ENCODE measurements around the gene PLPP6. TPM values are rescaled to one million over a fixed set of nuclear protein-coding genes. Genes with fewer than 3 reads are reported as not detected.

PLPP6 gene
- total RNA-seq, result 1 to 10 TPM; 3.0 to 3.6 (median 3.1) TPM

GRCh38 chr9:4662108-4662988 is at the start of gene PLPP6:
TSS of gene PLPP6 (plus strand) at chr9:4662294. CDS start at chr9:4662376, 82 bp downstream.
- peaks cover 55% of the 10 kb centered on the region for H3K4me1 Mint-ChIP-seq (ENCODE audit: low read depth)
- H3K36me3 Mint-ChIP-seq (ENCODE audit: insufficient read depth), result peaks cover 2% of the 10 kb centered on the region
- DNase-seq (peak; percentile 56), ATAC-seq (peak; percentile 81 to 85)
- no peaks in the 10 kb centered on the region for H3K27me3 Mint-ChIP-seq (ENCODE audit: low read depth)
- H3K4me3 Mint-ChIP-seq, result peak within 1 kb of the TSS; percentile 96
- no peaks in the 10 kb centered on the region for H3K9me3 Mint-ChIP-seq

- Mint-ChIP-seq H3K9me3 (peaks cover 4% of the 10 kb centered on the region), H3K36me3 (ENCODE audit: insufficient read depth) (no peaks in the 10 kb centered on the region), H3K4me3 (no peak overlapping the region), H3K27me3 (ENCODE audit: low read depth) (peaks cover 2% of the 10 kb centered on the region), H3K4me1 (ENCODE audit: low read depth) (peaks cover 12% of the 10 kb centered on the region)
- no peak for ATAC-seq
- no peak for DNase-seq
These were observed 47.5 kb upstream of the PLPP6 start for GRCh38 chr9:4614627-4615026.

DNA sequence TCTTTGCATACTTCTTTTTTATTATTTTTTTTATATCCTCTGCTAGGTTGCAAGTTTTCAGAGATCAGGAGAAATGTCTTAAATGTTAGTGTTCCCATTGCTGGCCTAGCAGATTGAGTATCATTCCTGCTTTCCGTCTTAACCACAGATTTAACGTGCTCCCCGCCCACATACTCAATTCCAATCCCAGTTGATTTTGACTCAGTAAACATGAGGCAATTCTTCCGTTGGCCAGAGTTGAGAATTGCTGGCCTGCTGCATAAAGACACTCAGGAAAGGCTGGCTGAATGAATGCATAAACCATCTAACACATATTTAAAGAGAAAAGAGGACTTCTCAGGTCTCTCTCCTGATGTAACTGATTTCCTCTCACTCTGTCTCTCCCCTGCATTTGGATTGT is 46.8 kb upstream of the PLPP6 start:
- H3K9me3 Mint-ChIP-seq, result peaks cover 4% of the 10 kb centered on the region
- peaks cover 2% of the 10 kb centered on the region for H3K27me3 Mint-ChIP-seq (ENCODE audit: low read depth)
- H3K4me3 Mint-ChIP-seq, result no peak overlapping the region
- peaks cover 18% of the 10 kb centered on the region for H3K4me1 Mint-ChIP-seq (ENCODE audit: low read depth)
- no peak for ATAC-seq
- DNase-seq, result no peak
- H3K36me3 Mint-ChIP-seq (ENCODE audit: insufficient read depth), result no peaks in the 10 kb centered on the region

DNA sequence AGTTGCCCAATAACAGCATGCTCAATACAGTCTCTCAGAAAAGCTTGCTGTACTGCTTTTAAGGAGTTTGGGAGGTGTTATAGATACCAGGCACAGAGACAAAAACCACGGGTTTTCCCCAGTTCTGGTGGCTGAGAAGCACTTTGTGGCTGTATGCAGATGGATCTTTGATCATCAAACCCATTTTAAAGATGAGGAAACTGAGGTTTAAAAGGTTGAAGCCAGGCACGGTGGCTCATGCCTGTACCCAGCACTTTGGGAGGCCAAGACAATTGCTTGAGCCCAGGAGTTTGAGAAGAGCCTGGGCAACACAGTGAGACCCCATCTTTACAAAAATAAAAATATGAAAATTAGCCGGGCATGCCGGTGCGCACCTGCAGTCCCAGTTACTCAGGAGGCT is 46.3 kb upstream of the PLPP6 start:
- DNase-seq (no peak), ATAC-seq (no peak)
- H3K9me3 Mint-ChIP-seq, result peaks cover 4% of the 10 kb centered on the region
- H3K4me1 Mint-ChIP-seq (ENCODE audit: low read depth), result peaks cover 24% of the 10 kb centered on the region
- H3K27me3 Mint-ChIP-seq (ENCODE audit: low read depth), result peaks cover 2% of the 10 kb centered on the region
- H3K4me3 Mint-ChIP-seq, result no peak overlapping the region
- H3K36me3 Mint-ChIP-seq (ENCODE audit: insufficient read depth), result no peaks in the 10 kb centered on the region

GRCh38 chr9:4617752-4618151 is 44.3 kb upstream of the PLPP6 start:
- H3K4me1 Mint-ChIP-seq (ENCODE audit: low read depth), result peaks cover 26% of the 10 kb centered on the region
- ATAC-seq (no peak), DNase-seq (no peak)
- no peaks in the 10 kb centered on the region for H3K36me3 Mint-ChIP-seq (ENCODE audit: insufficient read depth)
- H3K27me3 Mint-ChIP-seq (ENCODE audit: low read depth), result peaks cover 2% of the 10 kb centered on the region
- H3K4me3 Mint-ChIP-seq, result no peak overlapping the region
- no peaks in the 10 kb centered on the region for H3K9me3 Mint-ChIP-seq

DNA sequence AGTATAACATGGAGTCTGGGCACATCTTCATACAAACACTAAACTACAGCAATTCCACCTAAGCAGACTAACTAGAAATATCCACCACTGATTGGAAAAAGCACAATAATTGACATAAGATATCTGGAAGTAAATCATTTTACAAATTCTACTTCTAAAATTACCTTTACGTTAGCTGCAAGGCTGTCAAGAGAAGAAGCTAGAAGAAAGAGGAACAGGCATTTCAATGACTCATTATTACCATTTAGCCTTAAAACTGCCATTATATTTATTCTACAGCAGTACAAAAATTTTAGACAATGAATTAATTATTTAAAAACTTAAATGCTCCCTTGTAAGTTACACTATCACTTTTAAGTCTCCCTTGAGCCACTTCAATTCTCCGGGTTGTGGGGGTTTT is 43.4 kb upstream of the PLPP6 start:
- Mint-ChIP-seq H3K9me3 (no peaks in the 10 kb centered on the region), H3K4me3 (no peak overlapping the region), H3K27me3 (ENCODE audit: low read depth) (peaks cover 2% of the 10 kb centered on the region), H3K4me1 (ENCODE audit: low read depth) (peaks cover 26% of the 10 kb centered on the region), H3K36me3 (ENCODE audit: insufficient read depth) (no peaks in the 10 kb centered on the region)
- DNase-seq (no peak), ATAC-seq (no peak)

GRCh38 chr9:4620057-4620765 is 41.9 kb upstream of the PLPP6 start:
- H3K4me1 Mint-ChIP-seq (ENCODE audit: low read depth), result peaks cover 22% of the 10 kb centered on the region
- H3K9me3 Mint-ChIP-seq, result no peaks in the 10 kb centered on the region
- no peak overlapping the region for H3K4me3 Mint-ChIP-seq
- peaks cover 2% of the 10 kb centered on the region for H3K27me3 Mint-ChIP-seq (ENCODE audit: low read depth)
- H3K36me3 Mint-ChIP-seq (ENCODE audit: insufficient read depth), result no peaks in the 10 kb centered on the region
- DNase-seq, result no peak
- no peak for ATAC-seq

GRCh38 chr9:4620881-4621555 is 41.1 kb upstream of the PLPP6 start:
- Mint-ChIP-seq H3K36me3 (ENCODE audit: insufficient read depth) (no peaks in the 10 kb centered on the region), H3K4me1 (ENCODE audit: low read depth) (peaks cover 18% of the 10 kb centered on the region), H3K4me3 (no peak overlapping the region), H3K27me3 (ENCODE audit: low read depth) (peaks cover 2% of the 10 kb centered on the region), H3K9me3 (no peaks in the 10 kb centered on the region)
- ATAC-seq (no peak), DNase-seq (no peak)

- peaks cover 18% of the 10 kb centered on the region for H3K4me1 Mint-ChIP-seq (ENCODE audit: low read depth)
- H3K9me3 Mint-ChIP-seq, result no peaks in the 10 kb centered on the region
- no peak overlapping the region for H3K4me3 Mint-ChIP-seq
- DNase-seq (no peak), ATAC-seq (no peak)
- no peaks in the 10 kb centered on the region for H3K36me3 Mint-ChIP-seq (ENCODE audit: insufficient read depth)
- H3K27me3 Mint-ChIP-seq (ENCODE audit: low read depth), result peaks cover 2% of the 10 kb centered on the region
These were observed 40.1 kb upstream of the PLPP6 start for GRCh38 chr9:4622016-4622415.

DNA sequence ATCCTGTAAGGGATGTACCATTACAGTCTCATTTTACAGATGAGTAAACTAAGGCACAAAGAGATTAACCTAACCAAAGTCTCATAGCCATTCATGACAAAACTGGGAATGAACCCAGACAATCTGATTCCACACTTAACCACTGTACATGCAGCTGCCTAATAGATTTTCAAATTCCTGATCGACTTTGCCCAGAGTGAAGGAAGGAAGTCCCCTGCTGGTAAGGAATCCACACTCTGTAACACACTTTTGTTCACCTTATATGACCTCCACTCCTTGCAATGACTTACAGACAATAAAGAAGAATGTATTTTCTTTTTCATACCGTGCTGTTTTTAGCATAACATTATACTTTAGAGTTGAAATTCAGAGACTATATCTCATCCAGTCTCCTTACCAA is 31.3 kb upstream of the PLPP6 start:
- H3K36me3 Mint-ChIP-seq (ENCODE audit: insufficient read depth), result peaks cover 2% of the 10 kb centered on the region
- H3K9me3 Mint-ChIP-seq, result no peaks in the 10 kb centered on the region
- H3K4me3 Mint-ChIP-seq, result no peak overlapping the region
- H3K4me1 Mint-ChIP-seq (ENCODE audit: low read depth), result peaks cover 5% of the 10 kb centered on the region
- DNase-seq, result no peak
- ATAC-seq, result no peak
- H3K27me3 Mint-ChIP-seq (ENCODE audit: low read depth), result peaks cover 2% of the 10 kb centered on the region

- Mint-ChIP-seq H3K4me1 (ENCODE audit: low read depth) (peaks cover 3% of the 10 kb centered on the region), H3K27me3 (ENCODE audit: low read depth) (no peaks in the 10 kb centered on the region), H3K4me3 (no peak overlapping the region), H3K9me3 (no peaks in the 10 kb centered on the region), H3K36me3 (ENCODE audit: insufficient read depth) (no peaks in the 10 kb centered on the region)
- no peak for ATAC-seq
- DNase-seq, result no peak
These were observed 23.1 kb upstream of the PLPP6 start for GRCh38 chr9:4638968-4639367.

DNA sequence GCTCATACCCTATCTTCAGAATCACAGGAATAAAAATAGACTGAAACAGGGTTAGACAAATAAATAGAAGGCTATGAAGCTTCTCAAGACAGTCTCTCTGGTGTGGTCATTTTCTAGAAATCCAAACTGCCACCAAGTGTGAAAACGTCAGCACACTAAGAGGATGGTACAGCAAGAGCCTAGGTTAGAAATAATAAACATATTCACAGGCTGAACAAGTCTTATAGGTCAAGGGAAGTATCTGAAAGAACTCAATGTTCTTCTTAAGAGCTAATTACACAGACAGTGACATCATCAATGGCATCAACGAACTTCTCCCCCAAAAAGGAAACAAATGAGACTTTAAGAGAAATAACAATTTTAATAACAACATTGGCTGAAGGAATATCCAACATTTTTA is 22.7 kb upstream of the PLPP6 start:
- ATAC-seq (no peak), DNase-seq (no peak)
- Mint-ChIP-seq H3K9me3 (no peaks in the 10 kb centered on the region), H3K4me3 (no peak overlapping the region), H3K36me3 (ENCODE audit: insufficient read depth) (no peaks in the 10 kb centered on the region), H3K27me3 (ENCODE audit: low read depth) (no peaks in the 10 kb centered on the region), H3K4me1 (ENCODE audit: low read depth) (peaks cover 3% of the 10 kb centered on the region)

DNA sequence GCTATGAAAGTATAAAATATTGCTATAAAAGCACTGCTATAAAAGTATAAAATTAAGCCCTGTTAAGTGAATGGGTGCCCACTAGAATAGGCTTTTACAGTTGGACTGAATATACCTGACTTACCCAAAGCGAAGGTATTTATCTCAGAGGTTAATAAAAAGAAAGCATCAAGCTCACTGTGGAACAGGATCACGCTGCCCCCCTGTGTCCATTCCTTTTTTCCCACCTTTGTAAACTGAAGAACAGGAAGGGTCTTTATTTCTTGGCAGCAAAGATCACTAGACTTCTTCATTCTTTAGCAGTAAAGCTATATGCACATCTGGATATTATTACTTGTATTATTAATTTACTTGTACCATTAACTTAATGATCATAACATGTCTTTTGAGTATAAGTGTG is 22.1 kb upstream of the PLPP6 start:
- ATAC-seq (no peak), DNase-seq (peak; percentile 39)
- Mint-ChIP-seq H3K36me3 (ENCODE audit: insufficient read depth) (no peaks in the 10 kb centered on the region), H3K9me3 (no peaks in the 10 kb centered on the region), H3K27me3 (ENCODE audit: low read depth) (no peaks in the 10 kb centered on the region), H3K4me3 (no peak overlapping the region), H3K4me1 (ENCODE audit: low read depth) (peaks cover 3% of the 10 kb centered on the region)

- H3K9me3 Mint-ChIP-seq, result no peaks in the 10 kb centered on the region
- H3K27me3 Mint-ChIP-seq (ENCODE audit: low read depth), result no peaks in the 10 kb centered on the region
- no peaks in the 10 kb centered on the region for H3K36me3 Mint-ChIP-seq (ENCODE audit: insufficient read depth)
These were observed 19.7 kb upstream of the PLPP6 start for GRCh38 chr9:4642351-4642750.

More at GRCh38 chr9:4642351-4642750, 19.7 kb upstream of the PLPP6 start:
- ATAC-seq (no peak), DNase-seq (no peak)
- peaks cover 3% of the 10 kb centered on the region for H3K4me1 Mint-ChIP-seq (ENCODE audit: low read depth)
- no peak overlapping the region for H3K4me3 Mint-ChIP-seq

Data from activated T-cell treated with anti-CD3 and anti-CD28 coated beads, Interleukin-2, amount 50 U/mL, for 4 hours (primary cell).